Subcutaneous adipose tissue (tissue), 4 donors: ENCODE results near the gene NTF3. TPM values are rescaled to one million over a fixed set of nuclear protein-coding genes. Genes with fewer than 3 reads are reported as not detected.

Experiments
- total RNA-seq, 4 donors: library from RNA; depleted of rRNA; stranded (reverse); fragments of >200 nt; gene quantifications; one replicate each; pipeline ENCODE4 v1.1.0, GENCODE V29; 2016
- TF ChIP-seq, protein P1 (sequence below): fragments of 450-650 bp; IDR thresholded peaks from one replicate; pipeline ENCODE4 v1.5.1; 2016; ENCODE audit warnings: low read depth, mild to moderate bottlenecking, control low read depth, antibody characterized with exemption, moderate library complexity

The NTF3 gene
- total RNA-seq, 4 donors from 2014 or later: not detected

DNA sequence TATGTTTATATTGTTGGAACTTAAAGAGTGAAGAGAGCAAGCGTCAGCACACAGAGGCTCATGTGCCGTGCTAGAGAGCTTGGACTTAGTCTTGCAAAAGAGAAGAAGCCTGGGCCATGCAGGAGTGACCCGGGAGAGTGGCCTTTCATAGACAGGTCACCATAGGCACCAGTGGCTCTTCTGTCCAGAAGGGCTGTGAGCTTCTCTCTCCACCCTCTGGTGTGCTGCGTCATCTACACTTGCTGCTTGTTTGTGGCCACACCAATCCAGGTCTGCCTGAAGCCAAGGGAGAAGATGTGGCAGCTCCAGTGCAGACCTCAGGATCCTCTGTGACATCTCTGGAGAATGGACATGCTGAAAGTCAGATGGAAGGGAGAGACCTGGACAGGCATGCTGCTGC, 74.4 kb downstream of the NTF3 start:
- TF ChIP-seq, protein P1, sequence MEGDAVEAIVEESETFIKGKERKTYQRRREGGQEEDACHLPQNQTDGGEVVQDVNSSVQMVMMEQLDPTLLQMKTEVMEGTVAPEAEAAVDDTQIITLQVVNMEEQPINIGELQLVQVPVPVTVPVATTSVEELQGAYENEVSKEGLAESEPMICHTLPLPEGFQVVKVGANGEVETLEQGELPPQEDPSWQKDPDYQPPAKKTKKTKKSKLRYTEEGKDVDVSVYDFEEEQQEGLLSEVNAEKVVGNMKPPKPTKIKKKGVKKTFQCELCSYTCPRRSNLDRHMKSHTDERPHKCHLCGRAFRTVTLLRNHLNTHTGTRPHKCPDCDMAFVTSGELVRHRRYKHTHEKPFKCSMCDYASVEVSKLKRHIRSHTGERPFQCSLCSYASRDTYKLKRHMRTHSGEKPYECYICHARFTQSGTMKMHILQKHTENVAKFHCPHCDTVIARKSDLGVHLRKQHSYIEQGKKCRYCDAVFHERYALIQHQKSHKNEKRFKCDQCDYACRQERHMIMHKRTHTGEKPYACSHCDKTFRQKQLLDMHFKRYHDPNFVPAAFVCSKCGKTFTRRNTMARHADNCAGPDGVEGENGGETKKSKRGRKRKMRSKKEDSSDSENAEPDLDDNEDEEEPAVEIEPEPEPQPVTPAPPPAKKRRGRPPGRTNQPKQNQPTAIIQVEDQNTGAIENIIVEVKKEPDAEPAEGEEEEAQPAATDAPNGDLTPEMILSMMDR: no peak

DNA sequence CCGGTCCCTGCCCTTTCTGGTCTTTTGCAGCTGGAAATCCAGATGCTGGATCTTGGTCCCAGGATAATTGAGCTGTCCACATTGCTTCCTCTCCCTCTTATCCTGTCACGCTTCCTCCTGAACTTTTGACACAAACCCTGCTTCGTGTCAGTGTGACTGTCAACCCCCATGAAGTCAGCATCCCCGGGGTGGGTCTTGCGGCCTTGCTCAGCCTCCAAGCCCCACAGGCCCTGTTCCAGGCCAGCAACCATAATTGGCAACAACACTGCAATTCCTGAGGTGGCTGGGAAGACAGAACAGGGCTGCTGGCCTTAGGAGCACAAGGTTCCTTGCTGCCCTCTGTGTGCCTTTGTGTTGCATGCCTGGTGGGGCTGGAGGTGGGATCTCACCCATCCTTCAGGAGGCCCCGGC, 74.9 kb downstream of the NTF3 start:
- TF ChIP-seq, protein P1: no peak

DNA sequence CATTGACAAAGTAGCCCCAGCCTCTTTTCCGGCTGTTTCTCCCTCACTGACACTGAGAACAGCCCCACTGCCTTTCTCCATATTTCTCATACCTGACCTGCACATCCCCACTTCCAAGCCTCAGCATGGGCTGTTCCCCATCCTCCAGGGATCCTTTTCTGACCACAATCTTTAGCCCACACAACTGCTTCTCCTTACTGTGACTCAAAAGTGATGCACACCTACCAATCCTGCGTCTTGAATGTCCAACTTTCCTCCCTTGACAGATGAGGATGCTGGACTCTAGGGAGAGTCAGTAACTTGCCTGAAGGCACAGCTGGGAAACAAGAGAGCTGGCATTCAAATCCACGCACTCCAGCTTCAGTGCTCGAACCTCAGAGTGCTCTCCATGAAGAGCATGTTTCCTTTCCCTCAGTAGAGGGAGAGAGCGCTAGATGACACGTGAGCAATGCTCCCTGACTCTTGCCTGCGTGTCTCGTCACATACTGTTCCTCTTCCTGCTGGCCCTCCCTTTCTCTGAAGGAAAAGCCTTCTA, 75.6 kb downstream of the NTF3 start:
- TF ChIP-seq, protein P1: no peak

DNA sequence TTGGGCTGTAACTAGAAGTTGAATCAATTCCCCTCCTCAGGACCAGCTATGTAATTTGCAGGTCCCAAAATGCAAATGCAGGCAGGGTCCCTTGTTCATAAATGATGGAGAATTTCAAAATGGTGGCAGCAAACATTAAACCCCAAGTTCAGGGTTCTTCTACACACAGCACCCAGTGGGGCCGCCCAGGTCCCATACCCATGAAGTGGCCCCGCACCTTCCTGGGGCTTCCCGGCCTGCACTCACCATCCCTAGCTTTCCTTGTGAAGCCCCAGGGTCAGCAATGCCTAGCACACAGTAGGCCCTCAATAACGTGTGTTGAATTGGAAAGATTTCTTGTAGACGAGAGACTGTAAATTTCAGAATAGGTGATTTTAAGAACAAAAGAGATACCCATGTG, 76.0 kb downstream of the NTF3 start:
- TF ChIP-seq, protein P1: no peak

DNA sequence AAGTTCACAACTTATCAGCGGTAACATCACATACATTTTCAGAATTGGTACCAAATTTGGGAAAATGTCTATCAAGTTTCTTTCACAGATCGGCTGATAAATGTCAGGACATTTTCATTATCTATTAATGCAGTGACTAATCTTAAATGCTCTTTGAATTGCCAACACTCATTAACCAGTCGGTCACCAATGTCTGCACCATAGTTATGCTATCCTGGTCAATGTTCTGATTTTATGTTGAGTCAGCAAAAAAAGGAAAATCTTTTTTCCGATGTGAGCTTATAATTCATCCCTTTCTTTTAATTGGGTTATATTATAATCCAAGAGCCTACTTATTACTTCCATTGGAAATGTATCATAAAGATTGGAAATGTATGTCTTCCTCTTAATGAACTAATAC, 77.2 kb downstream of the NTF3 start:
- TF ChIP-seq, protein P1: no peak

DNA sequence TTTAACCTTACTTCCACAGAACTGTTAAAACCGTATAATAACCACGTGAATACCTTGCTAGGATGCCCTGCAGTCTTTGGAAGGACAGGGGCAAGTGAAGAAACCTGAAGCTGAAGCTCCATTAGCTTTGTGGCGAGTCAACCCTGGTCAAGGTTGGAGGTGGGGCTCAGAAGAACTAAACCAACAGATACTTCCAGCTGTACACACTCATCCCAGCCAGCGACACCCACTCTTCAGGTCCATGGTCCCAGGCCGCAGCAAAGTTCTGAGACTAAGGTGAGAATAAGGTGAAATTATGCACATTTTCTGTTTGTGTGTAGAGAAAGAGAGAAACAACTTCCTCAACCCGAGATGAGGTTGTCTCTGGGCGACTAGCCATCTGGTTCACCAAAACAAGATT, 77.6 kb downstream of the NTF3 start:
- TF ChIP-seq, protein P1: no peak

DNA sequence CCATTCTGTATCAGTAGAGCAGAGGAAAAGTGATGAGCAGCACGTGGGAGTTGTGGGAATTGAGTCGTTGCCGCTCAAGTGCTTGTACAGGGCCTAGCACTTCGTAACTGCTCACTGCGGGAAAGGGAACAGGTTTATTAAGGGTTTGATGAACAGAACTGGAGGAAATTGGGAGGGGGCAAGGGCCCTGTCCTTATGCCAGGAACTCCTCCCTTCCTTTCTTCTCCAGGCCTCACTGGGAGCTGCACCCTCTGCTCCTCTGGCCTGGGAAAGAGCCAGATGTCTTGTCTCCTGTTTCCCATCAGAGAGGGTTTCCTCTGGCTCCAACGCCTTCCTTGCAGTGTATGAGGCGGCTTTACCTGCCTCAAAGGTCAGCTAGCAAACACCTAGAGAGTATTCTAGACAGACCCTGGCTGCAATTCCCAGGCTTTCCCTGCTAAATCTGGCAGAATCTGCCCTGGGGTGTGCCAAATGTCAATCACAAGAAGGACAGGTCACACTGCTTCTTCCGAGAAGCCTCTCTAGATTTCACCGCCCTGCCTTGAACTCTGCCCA, 78.4 kb downstream of the NTF3 start:
- TF ChIP-seq, protein P1: no peak
